ENCODE results near the gene MOB3C.
"Not testable (repeated sequence)": the region's sequence is repeated elsewhere in the genome, so short reads cannot be mapped to it uniquely, and the experiment has no call there.

The MOB3C gene

GRCh38 chr1:46616277-46617107 lies at the start of gene MOB3C:
MOB3C (minus strand) TSS chr1:46616811; CDS start chr1:46613321, 3,490 bp downstream.
- TF ChIP-seq CTCF (IDR thresholded peaks at IDR 0.05) = no peak
- Mint-ChIP-seq H3K4me3 (peak within 1 kb of the TSS; percentile 86), H3K27me3 (ENCODE audit: low read depth, poor library complexity) (peaks cover 50% of the 10 kb centered on the region), H3K27ac (no peak within 1 kb of the TSS), H3K36me3 (ENCODE audit: low read depth) (no peaks in the 10 kb centered on the region), H3K4me1 (peaks cover 40% of the 10 kb centered on the region), H3K9me3 (no peaks in the 10 kb centered on the region)
- DNase-seq = peak; percentile 63

GRCh38 chr1:46665983-46666382 lies 49.4 kb upstream of the MOB3C start:
- H3K27ac Mint-ChIP-seq = no peak overlapping the region
- H3K27me3 Mint-ChIP-seq (ENCODE audit: low read depth, poor library complexity) = no peaks in the 10 kb centered on the region
- TF ChIP-seq CTCF (IDR thresholded peaks at IDR 0.05) = no peak
- DNase-seq = no peak
- peaks cover 17% of the 10 kb centered on the region for H3K4me1 Mint-ChIP-seq
- peaks cover 25% of the 10 kb centered on the region for H3K36me3 Mint-ChIP-seq (ENCODE audit: low read depth)
- H3K9me3 Mint-ChIP-seq = no peaks in the 10 kb centered on the region
- H3K4me3 Mint-ChIP-seq = peak overlapping the region; percentile 85

DNA sequence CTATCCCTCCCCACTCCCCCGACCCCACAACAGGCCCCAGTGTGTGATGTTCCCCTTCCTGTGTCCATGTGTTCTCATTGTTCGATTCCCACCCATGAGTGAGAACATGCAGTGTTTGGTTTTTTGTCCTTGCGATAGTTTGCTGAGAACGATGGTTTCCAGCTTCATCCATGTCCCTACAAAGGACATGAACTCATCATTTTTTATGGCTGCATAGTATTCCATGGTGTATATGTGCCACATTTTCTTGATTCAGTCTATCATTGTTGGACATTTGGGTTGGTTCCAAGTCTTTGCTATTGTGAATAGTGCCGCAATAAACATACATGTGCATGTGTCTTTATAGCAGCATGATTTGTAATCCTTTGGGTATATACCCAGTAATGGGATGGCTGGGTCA lies 46.3 kb upstream of the MOB3C start:
- Mint-ChIP-seq H3K36me3 (ENCODE audit: low read depth) (peaks cover 26% of the 10 kb centered on the region), H3K4me1 (peaks cover 17% of the 10 kb centered on the region)
- not testable (repeated sequence) for DNase-seq; H3K27me3 Mint-ChIP-seq (ENCODE audit: low read depth, poor library complexity); H3K4me3 Mint-ChIP-seq; H3K27ac Mint-ChIP-seq; H3K9me3 Mint-ChIP-seq

- H3K4me1 Mint-ChIP-seq; H3K27ac Mint-ChIP-seq; DNase-seq; H3K4me3 Mint-ChIP-seq; H3K9me3 Mint-ChIP-seq; H3K27me3 Mint-ChIP-seq (ENCODE audit: low read depth, poor library complexity): not testable (repeated sequence)
- H3K36me3 Mint-ChIP-seq (ENCODE audit: low read depth) = peaks cover 51% of the 10 kb centered on the region
Observed at GRCh38 chr1:46660116-46660515, 43.5 kb upstream of the MOB3C start.

DNA sequence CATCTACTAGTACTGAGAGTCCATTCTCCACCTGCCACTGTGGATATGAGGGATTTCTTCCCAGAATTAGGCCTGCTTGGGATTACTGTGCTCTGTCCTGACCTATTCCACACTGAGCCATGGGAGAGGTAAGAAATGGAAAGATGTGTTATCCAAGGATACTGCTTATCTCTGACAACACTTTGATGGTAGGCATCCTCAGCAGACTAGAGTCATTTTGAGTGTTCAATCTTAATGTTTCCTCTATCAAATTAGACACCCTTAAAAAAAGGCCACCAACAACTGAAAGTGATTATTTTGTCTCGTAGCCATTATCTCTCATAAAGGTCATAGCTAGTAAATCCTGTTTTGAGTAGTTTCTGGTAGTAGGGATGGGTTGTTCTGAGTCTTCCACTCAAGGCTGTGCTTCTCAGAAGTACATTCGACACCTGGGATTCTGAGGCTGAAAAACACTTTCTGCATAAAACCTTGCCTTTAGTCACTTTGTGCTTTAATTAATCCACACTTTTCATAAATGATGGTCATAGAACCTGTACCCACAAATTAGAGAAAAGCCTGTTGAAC lies 42.8 kb upstream of the MOB3C start:
- H3K4me3 Mint-ChIP-seq = no peak overlapping the region
- H3K27ac Mint-ChIP-seq = no peak overlapping the region
- H3K36me3 Mint-ChIP-seq (ENCODE audit: low read depth) = peaks cover 51% of the 10 kb centered on the region
- no peak for DNase-seq
- peaks cover 3% of the 10 kb centered on the region for H3K9me3 Mint-ChIP-seq
- H3K27me3 Mint-ChIP-seq (ENCODE audit: low read depth, poor library complexity) = no peaks in the 10 kb centered on the region
- no peak for TF ChIP-seq CTCF (IDR thresholded peaks at IDR 0.05)
- no peaks in the 10 kb centered on the region for H3K4me1 Mint-ChIP-seq

GRCh38 chr1:46657775-46658174 lies 41.2 kb upstream of the MOB3C start:
- TF ChIP-seq CTCF (IDR thresholded peaks at IDR 0.05) = no peak
- no peak overlapping the region for H3K27ac Mint-ChIP-seq
- H3K4me3 Mint-ChIP-seq = no peak overlapping the region
- H3K36me3 Mint-ChIP-seq (ENCODE audit: low read depth) = peaks cover 36% of the 10 kb centered on the region
- H3K27me3 Mint-ChIP-seq (ENCODE audit: low read depth, poor library complexity) = no peaks in the 10 kb centered on the region
- H3K9me3 Mint-ChIP-seq = peaks cover 3% of the 10 kb centered on the region
- DNase-seq = no peak
- H3K4me1 Mint-ChIP-seq = peaks cover 13% of the 10 kb centered on the region

- Mint-ChIP-seq H3K4me3 (no peak overlapping the region), H3K27ac (no peak overlapping the region), H3K9me3 (peaks cover 7% of the 10 kb centered on the region), H3K27me3 (ENCODE audit: low read depth, poor library complexity) (no peaks in the 10 kb centered on the region), H3K36me3 (ENCODE audit: low read depth) (peaks cover 45% of the 10 kb centered on the region), H3K4me1 (peaks cover 13% of the 10 kb centered on the region)
- DNase-seq = no peak
- TF ChIP-seq CTCF (IDR thresholded peaks at IDR 0.05) = no peak
Observed at GRCh38 chr1:46656643-46657042, 40.0 kb upstream of the MOB3C start.
